ENCODE results near the gene SLC25A19. TPM values are rescaled to one million over a fixed set of nuclear protein-coding genes. Genes with fewer than 3 reads are reported as not detected.
A peak's percentile ranks its signal among the peaks of the same experiment; 100 is the strongest.

The SLC25A19 gene
- total and polyA plus RNA-seq, 10 of the 15 experiments (the other 5 are each of a cell fraction or from before 2014, with no cell fraction given) = 32.9 to 91.6 (median 53.7) TPM

- 0% methylated on average over 1 of the region's 2 CpGs for WGBS (ENCODE audit: insufficient coverage, insufficient replicate concordance, low lambda C conversion rate, missing lambda C conversion rate)
- Histone ChIP-seq H3K4me3 (peak overlapping the region; percentile 91), H3K36me3 (ENCODE audit: control insufficient read depth in 2 of 2, insufficient read depth in 2 of 2, low read length in 1 of 2) (peaks cover 12 to 16% of the 10 kb centered on the region in 2 experiments), H3K27ac (ENCODE audit: control insufficient read depth, insufficient read depth) (peak overlapping the region; percentile 77; the same call in 1 of the 2 replicates), H3K27me3 (replicated peaks in 1 of 2; ENCODE audit: control insufficient read depth in 2 of 2, insufficient read depth in 2 of 2, low read length in 1 of 2) (no peaks in the 10 kb centered on the region), H3K4me2 (ENCODE audit: control insufficient read depth, insufficient read depth) (peak overlapping the region; percentile 89), H4K20me1 (ENCODE audit: control insufficient read depth, insufficient read depth) (no peaks in the 10 kb centered on the region; the same call in 1 of the 2 replicates), H3K9ac (ENCODE audit: control insufficient read depth, insufficient read depth, low read length) (peak overlapping the region; percentile 66), H3K4me1 (ENCODE audit: control insufficient read depth, insufficient read depth, low read length) (peaks cover 25% of the 10 kb centered on the region), H3K79me2 (ENCODE audit: control insufficient read depth, insufficient read depth, low read length) (peaks cover 33% of the 10 kb centered on the region), H3K9me3 (replicated peaks; ENCODE audit: control insufficient read depth, insufficient read depth, low read length) (no peaks in the 10 kb centered on the region), H2AFZ (ENCODE audit: control insufficient read depth, low read depth, low read length) (no peak overlapping the region)
- FAIRE-seq (no peak), ATAC-seq (no peak), DNase-seq (ENCODE audit: low read depth, low spot score) (no peak)
- in situ Hi-C loops (cut with MboI) = no loop called here
- RAD21 ChIA-PET (ENCODE audit: unreplicated experiment) = interaction anchor here (0.7 to 13.2 kb wide), 22 partner anchors 10 to 275 kb away, joined by 3 to 364 read pairs (median 12); partner anchors contain the start of genes GGA3, GRB2, MIF4GD and MRPS7
- no peak for TF ChIP-seq TBL1XR1 (IDR thresholded peaks at IDR 0.05; ENCODE audit: low read depth, low read length)
- SMC1A ChIA-PET (ENCODE audit: uncharacterized antibody, unreplicated experiment) = interaction anchor here (0.9 to 5.2 kb wide), 11 partner anchors 9 to 174 kb away, joined by 3 to 86 read pairs (median 7); partner anchors contain the start of genes GGA3, GRB2, MIF4GD and MRPS7
- CTCF ChIA-PET = interaction anchor here (1.1 to 4.6 kb wide), 15 partner anchors 10 to 124 kb away, joined by 3 to 65 read pairs (median 9); partner anchors contain the start of genes GGA3, GRB2, MIF4GD and MRPS7
- intact Hi-C loops (cut with micrococcal nuclease; ENCODE audit: unreplicated experiment) = loop anchor here (5.0 kb wide), 1 partner anchor 34 kb away; no protein-coding TSS in a partner anchor
- BruUV-seq (replicated peaks) = no TSS peak
- POLR2A ChIA-PET = interaction anchor here (0.6 to 2.9 kb wide), 14 partner anchors 17 to 228 kb away, joined by 3 to 30 read pairs (median 4); partner anchors contain the start of genes GGA3, MIF4GD, MRPS7 and TMEM94
These were observed 874 bp downstream of the SLC25A19 start for GRCh38 chr17:75288359-75288758.

DNA sequence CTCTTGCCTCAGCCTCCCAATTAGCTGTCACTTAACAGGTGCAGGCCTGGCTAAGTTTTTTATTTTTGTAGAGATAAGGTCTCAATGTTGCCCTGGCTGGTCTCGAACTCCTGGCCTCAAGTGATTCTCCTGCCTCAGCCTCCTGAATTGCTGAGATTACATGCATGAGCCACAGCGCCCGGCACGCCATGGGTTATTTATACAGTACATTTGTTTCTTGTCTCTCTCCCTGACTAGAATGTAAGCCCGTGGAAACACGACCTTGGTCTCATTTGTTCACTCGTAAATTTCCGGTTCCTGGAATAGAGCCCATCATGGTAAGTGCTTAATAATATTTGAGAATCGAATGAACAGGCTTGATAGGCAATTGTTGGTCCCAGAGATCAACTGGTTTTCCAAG lies 2.0 kb downstream of the SLC25A19 start:
- no peak for DNase-seq (ENCODE audit: low read depth, low spot score)
- Histone ChIP-seq H3K79me2 (ENCODE audit: control insufficient read depth, insufficient read depth, low read length) (peaks cover 33% of the 10 kb centered on the region), H3K9ac (ENCODE audit: control insufficient read depth, insufficient read depth, low read length) (peak overlapping the region; percentile 66; the same call in 1 of the 2 replicates), H3K4me3 (peak overlapping the region; percentile 91), H3K4me2 (ENCODE audit: control insufficient read depth, insufficient read depth) (peak overlapping the region; percentile 89), H3K27me3 (replicated peaks in 1 of 2; ENCODE audit: control insufficient read depth in 2 of 2, insufficient read depth in 2 of 2, low read length in 1 of 2) (no peaks in the 10 kb centered on the region), H3K9me3 (replicated peaks; ENCODE audit: control insufficient read depth, insufficient read depth, low read length) (no peaks in the 10 kb centered on the region), H2AFZ (ENCODE audit: control insufficient read depth, low read depth, low read length) (no peak overlapping the region), H4K20me1 (ENCODE audit: control insufficient read depth, insufficient read depth) (no peaks in the 10 kb centered on the region; the same call in 1 of the 2 replicates), H3K4me1 (ENCODE audit: control insufficient read depth, insufficient read depth, low read length) (peaks cover 20% of the 10 kb centered on the region), H3K27ac (ENCODE audit: control insufficient read depth, insufficient read depth) (no peak overlapping the region), H3K36me3 (ENCODE audit: control insufficient read depth in 2 of 2, insufficient read depth in 2 of 2, low read length in 1 of 2) (peaks cover 13 to 16% of the 10 kb centered on the region in 2 experiments)
- intact Hi-C loops (cut with micrococcal nuclease; ENCODE audit: unreplicated experiment) (loop anchor here (5.0 kb wide), 1 partner anchor 35 kb away; no protein-coding TSS in a partner anchor), in situ Hi-C loops (cut with MboI) (no loop called here)
- ChIA-PET POLR2A (interaction anchor here (1.3 kb wide), 1 partner anchor 9 kb away, joined by 3 read pairs; no protein-coding TSS in a partner anchor), SMC1A (ENCODE audit: uncharacterized antibody, unreplicated experiment) (interaction anchor here (2.3 kb wide), 1 partner anchor 15 kb away, joined by 7 read pairs; no protein-coding TSS in a partner anchor), RAD21 (ENCODE audit: unreplicated experiment) (no interaction called here), CTCF (interaction anchor here (0.9 to 2.8 kb wide), 3 partner anchors 16 to 125 kb away, joined by 4 to 46 read pairs (median 5); partner anchors contain the start of gene MIF4GD)
- 77% methylated on average over 9 of the region's 9 CpGs for WGBS (ENCODE audit: insufficient coverage, insufficient replicate concordance, low lambda C conversion rate, missing lambda C conversion rate)
- no TSS peak for BruUV-seq (replicated peaks)
- no peak for ATAC-seq
- FAIRE-seq = no peak
- TF ChIP-seq CHD2 (IDR thresholded peaks at IDR 0.05; ENCODE audit: borderline replicate concordance, low read depth, low read length) (no peak), NKRF (conservative IDR thresholded peaks at IDR 0.05) (no peak), TCF3 (IDR thresholded peaks at IDR 0.05; ENCODE audit: borderline replicate concordance, insufficient read depth, low read depth, low read length) (no peak), RCOR1 (conservative IDR thresholded peaks at IDR 0.05; ENCODE audit: low read depth, low read length) (no peak), RELB (IDR thresholded peaks at IDR 0.05; ENCODE audit: low read depth) (no peak), CBX5 (IDR thresholded peaks at IDR 0.05; ENCODE audit: low read depth) (no peak), HDAC2 (IDR thresholded peaks at IDR 0.05) (no peak), NR2C2 (IDR thresholded peaks at IDR 0.05; ENCODE audit: borderline replicate concordance, control insufficient read depth, insufficient read length, low read depth) (no peak), RELA (IDR thresholded peaks at IDR 0.05; ENCODE audit: borderline replicate concordance, partially characterized antibody) (no peak)

Data from GM12878 (cell line).